K562 (cell line): ENCODE data around the gene ADAM20. TPM values are rescaled to one million over a fixed set of nuclear protein-coding genes. Genes with fewer than 3 reads are reported as not detected.

Experiments used
- ATAC-seq: fragments of 200-7000 bp; cut with Tn5 transposase; 3 replicates; pipeline ENCODE4 v1.9.1; 2020; ENCODE audit warnings: moderate library complexity
- BruUV-seq: library from RNA; stranded (reverse); fragments of 400-500 nt; replicated peaks from 2 replicates; lab custom pipeline; 2021; lab: Mats Ljungman, UMichigan
- CTCF ChIA-PET: fragments of 300-600 bp; formaldehyde crosslinking; extraction: SDS; loops from one replicate; lab custom pipeline; 2021; ENCODE audit warnings: low intra/inter-chr PET ratio; lab: Yijun Ruan, JAX
- POLR2A ChIA-PET: fragments of 300-600, 350-650 bp; sonication (Branson Sonifier 250); formaldehyde crosslinking; extraction: SDS; loops from one replicate; lab custom pipeline; 2021; ENCODE audit warnings: antibody characterized with exemption, inconsistent platforms; lab: Yijun Ruan, JAX
- DNase-seq, 4 experiments: peaks; one replicate each; pipeline versions ENCODE4 v3.0.0 to v3.0.0-alpha.2; 2011 to 2018; ENCODE audit warnings: low spot score in 3 of 4, mixed read lengths in 3 of 4; ENCODE audit errors: extremely low read depth in 1 of 4
- FAIRE-seq: peaks from 2 replicates; lab custom pipeline; 2011; peaks lifted over from hg19 to GRCh38; lab: Jason Lieb, UNC
- H2AFZ ChIP-seq: 2 replicates; pipeline ENCODE4 v1.6.0; 2011; ENCODE audit warnings: low read depth, low read length, control low read depth, inconsistent platforms
- H3K27ac ChIP-seq: fragments of 200-600 bp; 3 replicates; pipeline ENCODE4 v1.8.0; 2011; ENCODE audit warnings: low read depth, mild to moderate bottlenecking, control low read depth, inconsistent platforms, low read length, moderate library complexity, mixed read lengths; ENCODE audit errors: extremely low read depth
- H3K27me3 ChIP-seq, 2 experiments: fragments of 300-600 bp in 1 of 2; 2 replicates in 1 of 2; 3 replicates in 1 of 2; pipeline versions ENCODE4 v1.6.0 to v1.8.0; 2011; ENCODE audit warnings: inconsistent platforms in 2 of 2, low read length in 2 of 2, mild to moderate bottlenecking in 1 of 2, mixed read lengths in 1 of 2, moderate library complexity in 1 of 2; ENCODE audit not compliant: control insufficient read depth in 2 of 2, insufficient read depth in 2 of 2
- H3K36me3 ChIP-seq: fragments of 300-600 bp; 3 replicates; pipeline ENCODE4 v1.8.0; 2011; ENCODE audit warnings: mild to moderate bottlenecking, low read length, inconsistent platforms; ENCODE audit not compliant: control insufficient read depth, insufficient read depth
- H3K4me1 ChIP-seq, 2 experiments: fragments of 200-600 bp in 1 of 2; replicated peaks in 1 of 2; 2 replicates in 1 of 2; 3 replicates in 1 of 2; pipeline versions ENCODE4 v1.5.1 to v1.8.0; 2011; ENCODE audit warnings: inconsistent platforms in 2 of 2, low read length in 2 of 2, mild to moderate bottlenecking in 1 of 2, mixed read lengths in 1 of 2, moderate library complexity in 1 of 2; ENCODE audit not compliant: control insufficient read depth in 2 of 2, insufficient read depth in 2 of 2
- H3K4me2 ChIP-seq: 2 replicates; pipeline ENCODE4 v1.6.1; 2011; ENCODE audit warnings: low read length, control low read depth, inconsistent platforms, mixed read lengths; ENCODE audit not compliant: insufficient read depth
- H3K4me3 ChIP-seq: fragments of 200-600 bp; sonication (generic), shearing (Covaris generic); 2 replicates; pipeline ENCODE4 v1.5.1; 2016; ENCODE audit warnings: control low read depth, inconsistent platforms
- H3K79me2 ChIP-seq: fragments of 200-600 bp; 3 replicates; pipeline ENCODE4 v1.8.0; 2011; ENCODE audit warnings: low read length, inconsistent platforms; ENCODE audit not compliant: control insufficient read depth, insufficient read depth
- H3K9ac ChIP-seq, 2 experiments: 2 replicates each; pipeline versions ENCODE4 v1.6.0 to v1.6.1; 2011; ENCODE audit warnings: low read depth in 2 of 2, low read length in 2 of 2, control low read depth in 1 of 2, inconsistent platforms in 1 of 2, mild to moderate bottlenecking in 1 of 2, mixed read lengths in 1 of 2; ENCODE audit not compliant: insufficient read depth in 1 of 2
- H3K9me1 ChIP-seq: one replicate; pipeline ENCODE4 v1.6.0; 2011; ENCODE audit warnings: inconsistent platforms, mild to moderate bottlenecking, low read length, moderate library complexity; ENCODE audit not compliant: control insufficient read depth, insufficient read depth
- H3K9me3 ChIP-seq: replicated peaks from 2 replicates; pipeline ENCODE4 v1.5.1; 2011; ENCODE audit warnings: low read depth, low read length, inconsistent platforms; ENCODE audit not compliant: control insufficient read depth, insufficient read depth
- H4K20me1 ChIP-seq: replicated peaks from 2 replicates; pipeline ENCODE4 v1.6.1; 2011; ENCODE audit warnings: low read length, inconsistent platforms, mixed read lengths; ENCODE audit not compliant: control insufficient read depth, insufficient read depth
- ARHGAP35 ChIP-seq: fragments of 450-650 bp; IDR thresholded peaks from 2 replicates; pipeline ENCODE4 v1.6.1; 2018; ENCODE audit not compliant: partially characterized antibody
- ASH1L ChIP-seq: fragments of 450-650 bp; IDR thresholded peaks from 2 replicates; pipeline ENCODE4 v1.6.1; 2018; ENCODE audit warnings: borderline replicate concordance, mild to moderate bottlenecking, low read depth; ENCODE audit not compliant: partially characterized antibody
- CBX8 ChIP-seq: fragments of 200-600 bp; sonication (generic); IDR thresholded peaks from 2 replicates; pipeline ENCODE4 v1.6.1; 2012; ENCODE audit warnings: borderline replicate concordance, mixed run types, low read depth, mild to moderate bottlenecking, moderate library complexity, mixed read lengths, low read length, control low read depth, inconsistent platforms; ENCODE audit not compliant: poor library complexity, severe bottlenecking; ENCODE audit errors: extremely low read depth
- CC2D1A ChIP-seq: fragments of 450-650 bp; IDR thresholded peaks from 2 replicates; pipeline ENCODE4 v1.6.1; 2017; ENCODE audit warnings: mild to moderate bottlenecking
- FOXP1 ChIP-seq: sonication (generic); formaldehyde crosslinking; IDR thresholded peaks from 2 replicates; pipeline ENCODE4 v1.8.0; 2022; ENCODE audit warnings: mild to moderate bottlenecking, missing genetic modification reagents
- GTF2E2 ChIP-seq: fragments of 200-800 bp; sonication (Bioruptor generic); IDR thresholded peaks from 2 replicates; pipeline ENCODE4 v1.6.1; 2016; ENCODE audit warnings: missing genetic modification characterization, missing compliant biosample characterization
- PHF21A ChIP-seq: fragments of 450-650 bp; IDR thresholded peaks from 2 replicates; pipeline ENCODE4 v1.6.1; 2017; ENCODE audit warnings: low read depth, borderline replicate concordance
- WGBS: fragments of 100-300 bp; shearing (Covaris generic); methylation state at CpG from one replicate; pipeline ENCODE4 v1.1.6; 2016; ENCODE audit warnings: low coverage, mixed read lengths; ENCODE audit not compliant: insufficient coverage; ENCODE audit errors: missing lambda C conversion rate; 5-methylcytosine and 5-hydroxymethylcytosine counted together
- in situ Hi-C: fragments of 300-500 bp; cut with MboI; formaldehyde crosslinking; loops from 4 replicates; pipeline ENCODE4 v1.15.0; 2018; ENCODE audit warnings: inconsistent platforms, mixed read lengths
- intact Hi-C: fragments of 100-400 bp; cut with micrococcal nuclease; formaldehyde crosslinking; loops from 2 replicates; pipeline ENCODE4 v1.14.2; 2022
- polyA plus RNA-seq, 8 experiments: library from polyadenylated mRNA; depleted of rRNA in 4 of 8; stranded (reverse) in 5 of 8; unstranded in 3 of 8; fragments of >200 nt; fragmentation: Nextera tagmentation in 2 of 8; fragmentation: Illumina TruSeq in 1 of 8; extraction: Ambion mirVana in 2 of 8; extraction: Trizol in 1 of 8; gene quantifications; 2 replicates each; pipeline versions ENCODE4 v1.2.1 to v1.2.3, GENCODE V29; 2011 to 2014; ENCODE audit warnings: inconsistent platforms in 1 of 8, missing spikeins in 1 of 8
- small RNA-seq: library from RNA; depleted of rRNA; stranded (forward); fragments of <200 nt; gene quantifications from one replicate; pipeline ENCODE3, GENCODE V24; 2014
- total RNA-seq, 7 experiments: library from RNA; depleted of rRNA in 6 of 7; stranded (reverse); fragments of >200 nt in 6 of 7; fragmentation: Illumina TruSeq in 2 of 7; extraction: Trizol in 2 of 7; gene quantifications; 2 replicates each; pipeline versions ENCODE4 v1.2.1 to v1.2.3, GENCODE V29; 2011 to 2021; ENCODE audit warnings: low replicate concordance in 1 of 7

The ADAM20 gene
- total and polyA plus RNA-seq, 9 of the 15 experiments (the other 6 are each of a cell fraction or from before 2014, with no cell fraction given), result 0.03 to 0.15 (median 0.04) TPM; not detected in 5

GRCh38 chr14:70473825-70474224 is 61.0 kb downstream of the ADAM20 start:
- H3K9ac ChIP-seq, result no peak overlapping the region
- WGBS, result 0% methylated on average over 2 of the region's 2 CpGs
- TF ChIP-seq ASH1L (no peak), GTF2E2 (tag) (no peak), PHF21A (no peak), CBX8 (no peak), CC2D1A (no peak), ARHGAP35 (no peak), FOXP1 (CRISPR knock-in tag) (no peak)
- H3K9me1 ChIP-seq, result no peaks in the 10 kb centered on the region
- no peak for FAIRE-seq
- H3K36me3 ChIP-seq, result no peaks in the 10 kb centered on the region
- H2AFZ ChIP-seq, result no peak overlapping the region
- no peaks in the 10 kb centered on the region for H4K20me1 ChIP-seq
- BruUV-seq, result no TSS peak
- H3K79me2 ChIP-seq, result no peaks in the 10 kb centered on the region
- CTCF ChIA-PET, result no interaction called here
- in situ Hi-C loops (no loop called here), intact Hi-C loops (no loop called here)
- ATAC-seq, result no peak
- no peak overlapping the region for H3K4me2 ChIP-seq
- POLR2A ChIA-PET, result interaction anchor here (0.6 kb wide), 1 partner anchor 585 kb away, joined by 4 read pairs; no protein-coding TSS in a partner anchor
- no peaks in the 10 kb centered on the region for H3K27me3 ChIP-seq
- no peak overlapping the region for H3K4me3 ChIP-seq
- H3K27ac ChIP-seq, result no peak overlapping the region
- H3K4me1 ChIP-seq, result no peaks in the 10 kb centered on the region
- no peak for DNase-seq
- no peaks in the 10 kb centered on the region for H3K9me3 ChIP-seq

Small RNAs within 50 kb of the gene (small RNA-seq; reads per million reads assigned to genes)
- not detected for gene RNU6-659P

Other genes starting within 250 kb of the ADAM20 start
- 12.2 and 18.2 TPM in 2 replicates for gene COX16, start 175.3 kb downstream of the ADAM20 start, total RNA-seq (2014; rRNA removed)
- 27.8 and 30.8 TPM in 2 replicates for gene COX16, start 175.3 kb downstream of the ADAM20 start, total RNA-seq (2014; rRNA removed; fragmentation: Illumina TruSeq; extraction: Trizol)
- gene COX16, start 175.3 kb downstream of the ADAM20 start, total RNA-seq (2015; rRNA removed; fragmentation: Illumina TruSeq; extraction: Trizol), result 16.1 and 20.8 TPM in 2 replicates
- 26.8 and 29.7 TPM in 2 replicates for gene COX16, start 175.3 kb downstream of the ADAM20 start, total RNA-seq (2021)
- gene COX16, start 175.3 kb downstream of the ADAM20 start, polyA plus RNA-seq (2011; rRNA removed), result 13.3 and 17.1 TPM in 2 replicates
- 19.7 and 20.8 TPM in 2 replicates for gene COX16, start 175.3 kb downstream of the ADAM20 start, polyA plus RNA-seq (2014; fragmentation: Illumina TruSeq; extraction: Trizol)
- gene COX16, start 175.3 kb downstream of the ADAM20 start, polyA plus RNA-seq (2014; fragmentation: Nextera tagmentation; extraction: Ambion mirVana), result 10 to 100 TPM; 67.0 to 70.9 TPM
- gene COX16, start 175.3 kb downstream of the ADAM20 start, polyA plus RNA-seq (2014; rRNA removed), result 25.9 and 29.4 TPM in 2 replicates
- gene SYNJ2BP, start 117.9 kb downstream of the ADAM20 start, total RNA-seq (2014; rRNA removed), result 1.3 and 1.8 TPM in 2 replicates
- 3.1 TPM in 2 replicates for gene SYNJ2BP, start 117.9 kb downstream of the ADAM20 start, total RNA-seq (2014; rRNA removed; fragmentation: Illumina TruSeq; extraction: Trizol)
- gene SYNJ2BP, start 117.9 kb downstream of the ADAM20 start, total RNA-seq (2015; rRNA removed; fragmentation: Illumina TruSeq; extraction: Trizol), result 4.1 and 4.6 TPM in 2 replicates
- gene SYNJ2BP, start 117.9 kb downstream of the ADAM20 start, total RNA-seq (2021), result 3.5 and 3.6 TPM in 2 replicates
- gene SYNJ2BP, start 117.9 kb downstream of the ADAM20 start, polyA plus RNA-seq (2011; rRNA removed), result 2.4 TPM in 2 replicates
- gene SYNJ2BP, start 117.9 kb downstream of the ADAM20 start, polyA plus RNA-seq (2014; fragmentation: Illumina TruSeq; extraction: Trizol), result 2.9 and 3.3 TPM in 2 replicates
- 1 to 10 TPM; 3.7 to 4.3 TPM for gene SYNJ2BP, start 117.9 kb downstream of the ADAM20 start, polyA plus RNA-seq (2014; fragmentation: Nextera tagmentation; extraction: Ambion mirVana)
- 1.8 and 3.5 TPM in 2 replicates for gene SYNJ2BP, start 117.9 kb downstream of the ADAM20 start, polyA plus RNA-seq (2014; rRNA removed)
- 0.05 and 0.08 TPM in 2 replicates for gene ADAM21, start 82.8 kb downstream of the ADAM20 start, total RNA-seq (2014; rRNA removed)
- gene ADAM21, start 82.8 kb downstream of the ADAM20 start, total RNA-seq (2014; rRNA removed; fragmentation: Illumina TruSeq; extraction: Trizol), result 0.15 TPM in 1 of 2 replicates, not detected in the other
- not detected in 2 replicates for gene ADAM21, start 82.8 kb downstream of the ADAM20 start, total RNA-seq (2015; rRNA removed; fragmentation: Illumina TruSeq; extraction: Trizol)
- not detected in 2 replicates for gene ADAM21, start 82.8 kb downstream of the ADAM20 start, total RNA-seq (2021)
- 0.03 TPM in 1 of 2 replicates, not detected in the other for gene ADAM21, start 82.8 kb downstream of the ADAM20 start, polyA plus RNA-seq (2011; rRNA removed)
- gene ADAM21, start 82.8 kb downstream of the ADAM20 start, polyA plus RNA-seq (2014; fragmentation: Illumina TruSeq; extraction: Trizol), result 0.04 TPM in 1 of 2 replicates, not detected in the other
- under 1 TPM in 1 of 2 experiments, not detected in 1; 0.03 TPM for gene ADAM21, start 82.8 kb downstream of the ADAM20 start, polyA plus RNA-seq (2014; fragmentation: Nextera tagmentation; extraction: Ambion mirVana)
- gene ADAM21, start 82.8 kb downstream of the ADAM20 start, polyA plus RNA-seq (2014; rRNA removed), result 0.05 TPM in 2 replicates
- gene MED6, start 65.7 kb upstream of the ADAM20 start, total RNA-seq (2014; rRNA removed), result 16.8 and 16.9 TPM in 2 replicates
- 34.9 and 40.4 TPM in 2 replicates for gene MED6, start 65.7 kb upstream of the ADAM20 start, total RNA-seq (2014; rRNA removed; fragmentation: Illumina TruSeq; extraction: Trizol)
- gene MED6, start 65.7 kb upstream of the ADAM20 start, total RNA-seq (2015; rRNA removed; fragmentation: Illumina TruSeq; extraction: Trizol), result 28.9 and 31.9 TPM in 2 replicates
- gene MED6, start 65.7 kb upstream of the ADAM20 start, total RNA-seq (2021), result 21.4 and 23.5 TPM in 2 replicates
- gene MED6, start 65.7 kb upstream of the ADAM20 start, polyA plus RNA-seq (2011; rRNA removed), result 36.8 and 52.0 TPM in 2 replicates
- gene MED6, start 65.7 kb upstream of the ADAM20 start, polyA plus RNA-seq (2014; fragmentation: Illumina TruSeq; extraction: Trizol), result 37.7 and 40.8 TPM in 2 replicates
- gene MED6, start 65.7 kb upstream of the ADAM20 start, polyA plus RNA-seq (2014; fragmentation: Nextera tagmentation; extraction: Ambion mirVana), result 10 to 100 TPM; 21.6 to 28.1 TPM
- 30.4 and 35.3 TPM in 2 replicates for gene MED6, start 65.7 kb upstream of the ADAM20 start, polyA plus RNA-seq (2014; rRNA removed)
- gene TTC9, start 106.9 kb upstream of the ADAM20 start, total RNA-seq (2014; rRNA removed), result not detected in 2 replicates
- not detected in 2 replicates for gene TTC9, start 106.9 kb upstream of the ADAM20 start, total RNA-seq (2014; rRNA removed; fragmentation: Illumina TruSeq; extraction: Trizol)
- not detected in 2 replicates for gene TTC9, start 106.9 kb upstream of the ADAM20 start, total RNA-seq (2015; rRNA removed; fragmentation: Illumina TruSeq; extraction: Trizol)
- 0.02 and 0.07 TPM in 2 replicates for gene TTC9, start 106.9 kb upstream of the ADAM20 start, total RNA-seq (2021)
- gene TTC9, start 106.9 kb upstream of the ADAM20 start, polyA plus RNA-seq (2011; rRNA removed), result not detected in 2 replicates
- not detected in 2 replicates for gene TTC9, start 106.9 kb upstream of the ADAM20 start, polyA plus RNA-seq (2014; fragmentation: Illumina TruSeq; extraction: Trizol)
- not detected for gene TTC9, start 106.9 kb upstream of the ADAM20 start, polyA plus RNA-seq (2014; fragmentation: Nextera tagmentation; extraction: Ambion mirVana)
- not detected in 2 replicates for gene TTC9, start 106.9 kb upstream of the ADAM20 start, polyA plus RNA-seq (2014; rRNA removed)